ENCODE results near the gene GABARAPL1. TPM values are rescaled to one million over a fixed set of nuclear protein-coding genes. Genes with fewer than 3 reads are reported as not detected.

Gene GABARAPL1
- total RNA-seq, 1 experiment from 2014 or later, result 54.8 TPM

DNA sequence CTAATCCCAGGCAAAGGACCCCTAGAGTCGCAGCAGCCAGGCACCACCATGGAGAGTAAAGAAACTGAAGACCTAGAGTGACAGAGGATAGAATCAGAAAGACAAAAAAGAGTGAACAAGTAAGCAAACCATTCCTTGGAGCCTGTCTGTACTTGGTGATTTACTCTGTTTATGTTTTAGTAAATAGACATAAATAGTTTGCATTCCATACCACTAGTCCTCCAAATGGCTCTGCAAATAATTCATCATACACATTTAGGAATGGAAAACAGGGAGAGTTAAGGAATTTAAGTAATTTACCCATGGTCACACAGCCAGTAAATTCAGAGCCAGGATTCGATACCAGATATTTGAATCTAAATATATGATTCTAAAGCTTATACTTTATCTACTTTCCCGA lies 43.6 kb upstream of the GABARAPL1 start:
- no TSS peak for BruUV-seq (replicated peaks)
- H3K4me3 Mint-ChIP-seq (ENCODE audit: low read depth, unreplicated experiment), result no peak overlapping the region
- no peak overlapping the region for H3K27ac Mint-ChIP-seq (ENCODE audit: unreplicated experiment)
- peaks cover 9% of the 10 kb centered on the region for H3K4me1 Mint-ChIP-seq (ENCODE audit: low read depth, unreplicated experiment)
- TF ChIP-seq, protein P1, sequence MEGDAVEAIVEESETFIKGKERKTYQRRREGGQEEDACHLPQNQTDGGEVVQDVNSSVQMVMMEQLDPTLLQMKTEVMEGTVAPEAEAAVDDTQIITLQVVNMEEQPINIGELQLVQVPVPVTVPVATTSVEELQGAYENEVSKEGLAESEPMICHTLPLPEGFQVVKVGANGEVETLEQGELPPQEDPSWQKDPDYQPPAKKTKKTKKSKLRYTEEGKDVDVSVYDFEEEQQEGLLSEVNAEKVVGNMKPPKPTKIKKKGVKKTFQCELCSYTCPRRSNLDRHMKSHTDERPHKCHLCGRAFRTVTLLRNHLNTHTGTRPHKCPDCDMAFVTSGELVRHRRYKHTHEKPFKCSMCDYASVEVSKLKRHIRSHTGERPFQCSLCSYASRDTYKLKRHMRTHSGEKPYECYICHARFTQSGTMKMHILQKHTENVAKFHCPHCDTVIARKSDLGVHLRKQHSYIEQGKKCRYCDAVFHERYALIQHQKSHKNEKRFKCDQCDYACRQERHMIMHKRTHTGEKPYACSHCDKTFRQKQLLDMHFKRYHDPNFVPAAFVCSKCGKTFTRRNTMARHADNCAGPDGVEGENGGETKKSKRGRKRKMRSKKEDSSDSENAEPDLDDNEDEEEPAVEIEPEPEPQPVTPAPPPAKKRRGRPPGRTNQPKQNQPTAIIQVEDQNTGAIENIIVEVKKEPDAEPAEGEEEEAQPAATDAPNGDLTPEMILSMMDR (IDR thresholded peaks at IDR 0.05; ENCODE audit: unreplicated experiment), result no peak
- H3K36me3 Mint-ChIP-seq (ENCODE audit: insufficient read depth, unreplicated experiment), result no peaks in the 10 kb centered on the region
- H3K9me3 Mint-ChIP-seq (ENCODE audit: low read depth, unreplicated experiment), result no peaks in the 10 kb centered on the region
- no peak for DNase-seq
- intact Hi-C loops (cut with micrococcal nuclease; ENCODE audit: unreplicated experiment), result no loop called here
- CTCF ChIA-PET, result interaction anchor here (1.2 kb wide), 1 partner anchor 16 kb away, joined by 3 read pairs; no protein-coding TSS in a partner anchor
- no peaks in the 10 kb centered on the region for H3K27me3 Mint-ChIP-seq (ENCODE audit: unreplicated experiment)

DNA sequence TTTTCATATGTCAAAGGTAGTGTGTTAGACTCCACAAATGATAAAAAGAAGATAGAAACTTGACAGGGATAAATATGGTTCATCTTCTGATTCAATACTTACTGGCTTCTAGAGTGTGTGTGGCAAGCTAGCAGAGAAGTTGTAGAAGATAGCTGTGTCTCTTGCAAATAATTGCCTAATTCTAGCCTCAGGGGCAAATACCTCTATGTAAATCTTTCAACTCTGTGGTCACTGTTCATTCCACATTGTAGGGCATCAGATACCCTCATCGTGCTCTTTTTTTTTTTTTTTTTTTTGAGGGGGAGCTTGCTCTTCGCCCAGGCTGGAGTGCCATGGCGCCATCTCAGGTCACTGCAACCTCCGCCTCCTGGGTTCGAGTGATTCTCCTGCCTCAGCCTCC lies 42.5 kb upstream of the GABARAPL1 start:
- Mint-ChIP-seq H3K4me1 (ENCODE audit: low read depth, unreplicated experiment) (peaks cover 9% of the 10 kb centered on the region), H3K36me3 (ENCODE audit: insufficient read depth, unreplicated experiment) (no peaks in the 10 kb centered on the region), H3K27ac (ENCODE audit: unreplicated experiment) (no peak overlapping the region), H3K4me3 (ENCODE audit: low read depth, unreplicated experiment) (no peak overlapping the region), H3K9me3 (ENCODE audit: low read depth, unreplicated experiment) (no peaks in the 10 kb centered on the region), H3K27me3 (ENCODE audit: unreplicated experiment) (no peaks in the 10 kb centered on the region)
- CTCF ChIA-PET, result interaction anchor here (0.6 to 1.2 kb wide), 2 partner anchors 17 to 98 kb away, joined by 3 read pairs; no protein-coding TSS in a partner anchor
- no TSS peak for BruUV-seq (replicated peaks)
- intact Hi-C loops (cut with micrococcal nuclease; ENCODE audit: unreplicated experiment), result no loop called here
- no peak for DNase-seq
- TF ChIP-seq, protein P1 (IDR thresholded peaks at IDR 0.05; ENCODE audit: unreplicated experiment), result no peak

DNA sequence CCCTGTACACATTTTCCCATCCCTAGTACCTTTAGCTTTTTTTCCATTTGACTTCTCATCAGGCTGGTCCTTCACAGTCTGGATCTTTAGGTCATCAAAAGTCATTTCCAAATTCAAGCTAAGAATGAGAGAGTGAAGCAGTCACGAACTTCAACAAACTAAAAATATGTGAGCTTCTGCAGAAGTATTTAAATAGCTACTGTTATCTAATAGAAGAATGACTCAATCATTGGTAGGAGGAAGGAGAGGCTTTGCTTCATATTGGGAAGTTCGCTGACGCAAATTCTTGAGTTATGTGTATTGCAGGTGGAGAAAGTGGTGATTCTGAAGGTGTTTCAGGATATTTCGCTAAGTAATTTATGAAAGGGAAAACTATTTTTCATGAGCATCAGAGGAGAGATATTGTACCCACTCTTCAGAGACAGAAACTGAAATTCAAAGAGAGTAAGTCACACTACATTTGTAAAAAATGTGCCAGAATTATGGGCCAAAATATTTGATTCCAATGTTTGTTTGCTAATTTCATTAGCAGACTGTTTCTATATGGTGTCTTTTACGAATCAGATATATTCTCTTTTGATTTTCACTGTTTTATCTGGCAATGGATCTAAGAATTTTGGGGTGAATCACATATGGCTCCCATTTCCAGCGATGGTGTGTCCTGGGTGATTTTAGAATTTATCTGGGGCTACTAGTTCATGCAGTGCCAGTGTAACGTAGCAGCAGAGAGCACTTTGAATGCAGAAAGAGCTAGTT lies 40.5 kb upstream of the GABARAPL1 start, which contains the start of gene OLR1:
Gene OLR1, minus strand, starts transcription at position 160 of the 756 bp plus-strand sequence. Its CDS starts 55 bp downstream, at position 105.
- BruUV-seq (replicated peaks), result no TSS peak
- TF ChIP-seq, protein P1 (IDR thresholded peaks at IDR 0.05; ENCODE audit: unreplicated experiment), result no peak
- H3K4me1 Mint-ChIP-seq (ENCODE audit: low read depth, unreplicated experiment), result peaks cover 19% of the 10 kb centered on the region
- H3K36me3 Mint-ChIP-seq (ENCODE audit: insufficient read depth, unreplicated experiment), result no peaks in the 10 kb centered on the region
- no peaks in the 10 kb centered on the region for H3K27me3 Mint-ChIP-seq (ENCODE audit: unreplicated experiment)
- no peak within 1 kb of the TSS for H3K27ac Mint-ChIP-seq (ENCODE audit: unreplicated experiment)
- no peaks in the 10 kb centered on the region for H3K9me3 Mint-ChIP-seq (ENCODE audit: low read depth, unreplicated experiment)
- DNase-seq, result no peak
- intact Hi-C loops (cut with micrococcal nuclease; ENCODE audit: unreplicated experiment), result no loop called here
- peak within 1 kb of the TSS; percentile 4 for H3K4me3 Mint-ChIP-seq (ENCODE audit: low read depth, unreplicated experiment)
- CTCF ChIA-PET, result interaction anchor here (0.7 kb wide), 1 partner anchor 19 kb away, joined by 3 read pairs; no protein-coding TSS in a partner anchor

DNA sequence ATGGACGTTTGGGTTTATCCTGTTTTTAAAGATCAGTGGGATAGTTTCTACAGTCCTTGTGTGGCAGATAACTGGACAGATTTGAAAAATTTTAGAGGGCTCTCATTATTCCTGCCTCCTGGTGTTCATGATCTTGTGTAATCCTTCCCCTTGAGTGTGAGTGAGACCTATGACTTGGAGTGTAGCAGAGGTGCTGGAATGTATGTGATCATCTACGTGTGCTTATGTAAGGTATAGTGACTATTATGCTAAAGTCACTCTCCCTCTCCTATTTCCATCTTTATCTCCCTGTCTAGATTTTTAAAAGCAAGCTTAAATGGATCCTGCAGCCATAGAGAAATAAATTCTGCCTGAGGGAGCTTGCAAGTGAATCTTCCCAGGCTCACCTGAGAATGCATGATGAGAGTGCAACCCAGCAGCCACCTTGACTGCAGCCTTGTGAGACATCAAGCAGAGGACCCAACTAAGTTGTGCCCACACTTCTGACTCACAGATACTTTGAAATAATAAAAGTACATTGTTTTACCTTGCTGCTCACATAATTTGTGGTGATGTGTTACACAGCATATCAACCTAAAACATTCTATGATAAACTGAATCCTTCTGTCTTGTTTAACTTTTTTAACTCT lies 37.6 kb upstream of the GABARAPL1 start:
- Mint-ChIP-seq H3K27me3 (ENCODE audit: unreplicated experiment) (peaks cover 15% of the 10 kb centered on the region), H3K27ac (ENCODE audit: unreplicated experiment) (no peak overlapping the region), H3K4me1 (ENCODE audit: low read depth, unreplicated experiment) (peaks cover 19% of the 10 kb centered on the region), H3K4me3 (ENCODE audit: low read depth, unreplicated experiment) (no peak overlapping the region), H3K9me3 (ENCODE audit: low read depth, unreplicated experiment) (no peaks in the 10 kb centered on the region), H3K36me3 (ENCODE audit: insufficient read depth, unreplicated experiment) (no peaks in the 10 kb centered on the region)
- CTCF ChIA-PET, result interaction anchor here (1.0 to 1.3 kb wide), 2 partner anchors 14 to 22 kb away, joined by 3 to 12 read pairs; no protein-coding TSS in a partner anchor
- TF ChIP-seq, protein P1 (IDR thresholded peaks at IDR 0.05; ENCODE audit: unreplicated experiment), result no peak
- intact Hi-C loops (cut with micrococcal nuclease; ENCODE audit: unreplicated experiment), result loop anchor here (5.0 kb wide), 1 partner anchor 692 kb away; no protein-coding TSS in a partner anchor
- no peak for DNase-seq
- BruUV-seq (replicated peaks), result no TSS peak

Measured in Calu3 (cell line).